Endothelial cell of umbilical vein (primary cell): ENCODE results near the gene LDLRAD3. TPM values are rescaled to one million over a fixed set of nuclear protein-coding genes. Genes with fewer than 3 reads are reported as not detected.

ENCODE experiments used
- BruUV-seq: library from RNA; stranded (reverse); fragments of 400-500 nt; replicated peaks from 2 replicates; lab custom pipeline; 2021; lab: Mats Ljungman, UMichigan
- CTCF ChIA-PET: fragments of 300-600, 350-600 bp; sonication (Branson Sonifier 250); formaldehyde crosslinking; loops from one replicate; lab custom pipeline; 2021; ENCODE audit warnings: antibody characterized with exemption, inconsistent platforms; lab: Charles Lee
- POLR2A ChIA-PET: fragments of 300-600, 350-600 bp; sonication (Branson Sonifier 250); formaldehyde crosslinking; loops from one replicate; lab custom pipeline; 2021; ENCODE audit warnings: antibody characterized with exemption, inconsistent platforms; lab: Charles Lee
- DNase-seq: peaks from one replicate; pipeline ENCODE4 v3.0.0-alpha.2; 2011; ENCODE audit warnings: low read depth, low spot score
- FAIRE-seq: peaks from 2 replicates; lab custom pipeline; 2011; peaks lifted over from hg19 to GRCh38; lab: Jason Lieb, UNC
- H2AFZ ChIP-seq: 2 replicates; pipeline ENCODE4 v1.6.0; 2012; ENCODE audit warnings: low read depth, low read length, control low read depth, inconsistent platforms
- H3K27ac ChIP-seq: 2 replicates; pipeline ENCODE4 v1.5.1; 2011; ENCODE audit warnings: low read depth, mild to moderate bottlenecking, control low read depth, low read length, moderate library complexity; ENCODE audit not compliant: insufficient read depth
- H3K27me3 ChIP-seq, 2 experiments: 2 replicates each; pipeline versions ENCODE4 v1.6.0 to v1.6.1; 2011; ENCODE audit warnings: low read length in 2 of 2, mixed read lengths in 1 of 2; ENCODE audit not compliant: control insufficient read depth in 2 of 2, insufficient read depth in 2 of 2
- H3K36me3 ChIP-seq, 2 experiments: 2 replicates in 1 of 2; 3 replicates in 1 of 2; pipeline ENCODE4 v1.5.1; 2011; ENCODE audit warnings: low read length in 2 of 2, mild to moderate bottlenecking in 1 of 2, moderate library complexity in 1 of 2; ENCODE audit not compliant: control insufficient read depth in 2 of 2, insufficient read depth in 2 of 2; ENCODE audit errors: extremely low read depth in 1 of 2
- H3K4me1 ChIP-seq: 3 replicates; pipeline ENCODE4 v1.5.1; 2011; ENCODE audit warnings: mild to moderate bottlenecking, low read length; ENCODE audit not compliant: control insufficient read depth, insufficient read depth; ENCODE audit errors: extremely low read depth
- H3K4me2 ChIP-seq: 2 replicates; pipeline ENCODE4 v1.6.1; 2011; ENCODE audit warnings: low read length, control low read depth, mixed read lengths; ENCODE audit not compliant: insufficient read depth
- H3K4me3 ChIP-seq, 3 experiments: fragments of 200-600 bp in 1 of 3; sonication (generic), shearing (Covaris generic) in 1 of 3; replicated peaks in 1 of 3; 2 replicates each; pipeline ENCODE4 v1.5.1; 2011 to 2016; ENCODE audit warnings: control low read depth in 3 of 3, low read length in 3 of 3, mild to moderate bottlenecking in 2 of 3, inconsistent platforms in 1 of 3, low read depth in 1 of 3, moderate library complexity in 1 of 3; ENCODE audit not compliant: insufficient read depth in 1 of 3
- H3K79me2 ChIP-seq: 2 replicates; pipeline ENCODE4 v1.6.0; 2012; ENCODE audit warnings: low read length, inconsistent platforms; ENCODE audit not compliant: control insufficient read depth, insufficient read depth
- H3K9ac ChIP-seq: replicated peaks from 2 replicates; pipeline ENCODE3; 2011; ENCODE audit warnings: low read length, control low read depth; ENCODE audit not compliant: insufficient read depth; ENCODE audit errors: extremely low read depth
- H3K9me1 ChIP-seq: replicated peaks from 3 replicates; pipeline ENCODE4 v1.6.0; 2011; ENCODE audit warnings: mild to moderate bottlenecking, low read length; ENCODE audit not compliant: control insufficient read depth, insufficient read depth; ENCODE audit errors: extremely low read depth
- H3K9me3 ChIP-seq: replicated peaks from 2 replicates; pipeline ENCODE4 v1.5.1; 2012; ENCODE audit warnings: low read length, inconsistent platforms; ENCODE audit not compliant: control insufficient read depth, insufficient read depth
- H4K20me1 ChIP-seq: replicated peaks from 2 replicates; pipeline ENCODE3; 2011; ENCODE audit warnings: mild to moderate bottlenecking, low read length; ENCODE audit not compliant: control insufficient read depth, insufficient read depth; ENCODE audit errors: extremely low read depth
- EZH2 ChIP-seq: IDR thresholded peaks from 2 replicates; pipeline ENCODE4 v1.6.1; 2012; ENCODE audit warnings: borderline replicate concordance, low read depth, mild to moderate bottlenecking, moderate library complexity, low read length, inconsistent platforms; ENCODE audit not compliant: severe bottlenecking
- FOS ChIP-seq: IDR thresholded peaks from 2 replicates; pipeline ENCODE4 v1.6.1; 2011; ENCODE audit warnings: mild to moderate bottlenecking, low read length, moderate library complexity, borderline replicate concordance; ENCODE audit not compliant: insufficient read depth
- GATA2 ChIP-seq: IDR thresholded peaks from 2 replicates; pipeline ENCODE4 v1.7.0; 2011; ENCODE audit warnings: low read depth, mild to moderate bottlenecking, moderate library complexity, mixed read lengths, low read length; ENCODE audit not compliant: insufficient read length, insufficient read depth
- JUN ChIP-seq: IDR thresholded peaks from 2 replicates; pipeline ENCODE4 v1.6.1; 2011; ENCODE audit warnings: borderline replicate concordance, low read depth; ENCODE audit not compliant: insufficient read length, insufficient read depth
- MYC ChIP-seq: IDR thresholded peaks from one replicate; pipeline ENCODE4 v1.6.1; 2011; ENCODE audit warnings: mild to moderate bottlenecking, low read depth, low read length
- POLR2A ChIP-seq: IDR thresholded peaks from 2 replicates; pipeline ENCODE4 v1.6.1; 2012; ENCODE audit warnings: low read depth, mild to moderate bottlenecking, control low read depth, low read length
- POLR2AphosphoS5 ChIP-seq: IDR thresholded peaks from 2 replicates; pipeline ENCODE4 v1.6.1; 2012; ENCODE audit warnings: low read depth, mild to moderate bottlenecking, control low read depth, low read length, moderate library complexity; ENCODE audit not compliant: insufficient read depth
- dilution Hi-C: fragments of 300-500 bp; cut with MboI; formaldehyde crosslinking; loops from one replicate; pipeline ENCODE4 v1.15.0; 2019; ENCODE audit warnings: low sequenced_read_pairs; ENCODE audit not compliant: extremely low pct_ligation_motif_present
- intact Hi-C: fragments of 100-400 bp; cut with micrococcal nuclease; formaldehyde crosslinking; loops from one replicate; pipeline ENCODE4 v1.10.0; 2022
- polyA plus RNA-seq, 4 experiments: library from polyadenylated mRNA; depleted of rRNA in 3 of 4; stranded (reverse) in 3 of 4; unstranded in 1 of 4; fragments of >200 nt; gene quantifications; 2 replicates each; pipeline versions ENCODE4 v1.2.1 to v1.2.3, GENCODE V29; 2011 to 2012; ENCODE audit warnings: missing spikeins in 1 of 4
- total RNA-seq: library from RNA; stranded (reverse); gene quantifications from 2 replicates; pipeline ENCODE4 v1.2.3, GENCODE V29; 2021
- TF ChIP-seq, protein P1 (sequence below): IDR thresholded peaks from 2 replicates; pipeline ENCODE4 v1.6.1; 2011; ENCODE audit not compliant: insufficient read depth, insufficient read length
- TF ChIP-seq, protein P2 (sequence below), 2 donors: IDR thresholded peaks; 1 replicate in 1 of 2; 2 replicates in 1 of 2; pipeline ENCODE4 v1.5.1; 2011; ENCODE audit warnings: low read length in 2 of 2, mild to moderate bottlenecking in 2 of 2, moderate library complexity in 2 of 2, control low read depth in 1 of 2, inconsistent platforms in 1 of 2, low read depth in 1 of 2; ENCODE audit not compliant: insufficient read depth in 1 of 2; ENCODE audit errors: extremely low read depth in 1 of 2

The LDLRAD3 gene
- total and polyA plus RNA-seq, 2 donors (not counting 3 experiments of a cell fraction or from before 2014, with no cell fraction given) = 17.9 to 25.1 TPM

DNA sequence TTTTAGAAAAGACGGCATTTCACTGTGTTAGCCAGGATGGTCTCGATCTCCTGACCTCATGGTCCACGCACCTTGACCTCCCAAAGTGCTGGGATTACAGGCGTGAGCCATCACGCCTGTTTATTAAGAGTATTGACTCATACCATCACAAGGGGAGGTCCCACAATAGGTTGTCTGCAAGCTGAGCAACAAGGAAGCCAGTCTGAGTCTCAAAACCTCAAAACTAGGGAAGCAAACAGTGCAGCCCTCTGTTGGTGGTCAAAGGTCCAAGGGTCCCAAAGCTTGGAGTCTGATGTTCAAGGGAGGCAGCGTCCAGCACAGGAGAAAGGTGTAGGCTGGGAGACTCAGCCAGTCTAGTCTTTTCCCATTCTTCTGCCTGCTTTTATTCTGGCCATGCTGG lies 32.8 kb upstream of the LDLRAD3 start:
- no peak overlapping the region for H3K4me3 ChIP-seq
- H3K4me1 ChIP-seq = peaks cover 26% of the 10 kb centered on the region
- no peak overlapping the region for H3K27ac ChIP-seq
- no peak overlapping the region for H3K9ac ChIP-seq
- TF ChIP-seq, protein P1, sequence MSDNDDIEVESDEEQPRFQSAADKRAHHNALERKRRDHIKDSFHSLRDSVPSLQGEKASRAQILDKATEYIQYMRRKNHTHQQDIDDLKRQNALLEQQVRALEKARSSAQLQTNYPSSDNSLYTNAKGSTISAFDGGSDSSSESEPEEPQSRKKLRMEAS = no peak
- no peak for TF ChIP-seq POLR2AphosphoS5
- no peak for TF ChIP-seq POLR2A
- TF ChIP-seq FOS = no peak
- TF ChIP-seq, protein P2, sequence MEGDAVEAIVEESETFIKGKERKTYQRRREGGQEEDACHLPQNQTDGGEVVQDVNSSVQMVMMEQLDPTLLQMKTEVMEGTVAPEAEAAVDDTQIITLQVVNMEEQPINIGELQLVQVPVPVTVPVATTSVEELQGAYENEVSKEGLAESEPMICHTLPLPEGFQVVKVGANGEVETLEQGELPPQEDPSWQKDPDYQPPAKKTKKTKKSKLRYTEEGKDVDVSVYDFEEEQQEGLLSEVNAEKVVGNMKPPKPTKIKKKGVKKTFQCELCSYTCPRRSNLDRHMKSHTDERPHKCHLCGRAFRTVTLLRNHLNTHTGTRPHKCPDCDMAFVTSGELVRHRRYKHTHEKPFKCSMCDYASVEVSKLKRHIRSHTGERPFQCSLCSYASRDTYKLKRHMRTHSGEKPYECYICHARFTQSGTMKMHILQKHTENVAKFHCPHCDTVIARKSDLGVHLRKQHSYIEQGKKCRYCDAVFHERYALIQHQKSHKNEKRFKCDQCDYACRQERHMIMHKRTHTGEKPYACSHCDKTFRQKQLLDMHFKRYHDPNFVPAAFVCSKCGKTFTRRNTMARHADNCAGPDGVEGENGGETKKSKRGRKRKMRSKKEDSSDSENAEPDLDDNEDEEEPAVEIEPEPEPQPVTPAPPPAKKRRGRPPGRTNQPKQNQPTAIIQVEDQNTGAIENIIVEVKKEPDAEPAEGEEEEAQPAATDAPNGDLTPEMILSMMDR (IDR thresholded peaks at IDR 0.05; ENCODE audit: extremely low read depth in 1 of 2, insufficient read depth in 1 of 2, low read depth in 1 of 2, low read length in 2 of 2) = no peak
- TF ChIP-seq EZH2 = no peak
- no peak for TF ChIP-seq JUN
- TF ChIP-seq MYC = no peak
- no peak for TF ChIP-seq GATA2
- BruUV-seq = no TSS peak
- no peak for DNase-seq
- no peak for FAIRE-seq
- H3K4me2 ChIP-seq = no peak overlapping the region
- intact Hi-C loops = no loop called here
- dilution Hi-C loops = no loop called here
- H4K20me1 ChIP-seq = no peaks in the 10 kb centered on the region
- ChIA-PET CTCF (interaction anchor here (1.4 kb wide), 1 partner anchor 89 kb away, joined by 8 read pairs; no protein-coding TSS in a partner anchor), POLR2A (no interaction called here)
- H2AFZ ChIP-seq = no peak overlapping the region
- H3K9me1 ChIP-seq = no peaks in the 10 kb centered on the region
- no peaks in the 10 kb centered on the region for H3K27me3 ChIP-seq
- no peaks in the 10 kb centered on the region for H3K36me3 ChIP-seq
- no peaks in the 10 kb centered on the region for H3K9me3 ChIP-seq
- no peaks in the 10 kb centered on the region for H3K79me2 ChIP-seq
